ENCODE data around the gene ADGRB3. TPM values are rescaled to one million over a fixed set of nuclear protein-coding genes. Genes with fewer than 3 reads are reported as not detected.

Gene ADGRB3
- total and polyA plus RNA-seq, 2 donors (not counting 3 experiments of a cell fraction or from before 2014, with no cell fraction given), result not detected

DNA sequence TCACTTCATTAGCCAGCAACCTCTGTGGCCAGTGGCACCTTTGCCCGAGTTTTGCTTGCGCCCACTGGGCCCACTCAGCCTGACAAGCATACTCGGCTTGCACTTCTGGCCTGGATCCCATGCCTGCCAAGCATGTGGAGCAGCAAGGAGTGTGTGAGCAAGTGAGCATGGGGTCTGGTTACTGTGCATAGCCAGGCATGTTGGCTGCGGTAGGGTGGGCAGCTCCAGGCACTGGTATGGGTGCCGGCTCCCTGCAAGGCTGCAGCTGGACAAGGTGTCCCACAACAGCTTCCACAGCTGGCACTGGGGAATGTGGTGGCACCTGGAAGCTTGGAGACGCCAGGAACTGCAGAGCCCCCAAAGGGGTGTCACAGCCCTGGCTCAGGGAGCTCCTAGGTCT, 510.0 kb downstream of the ADGRB3 start:
- Histone ChIP-seq H3K9ac (replicated peaks; ENCODE audit: extremely low read depth, insufficient read depth, low read length) (no peak overlapping the region), H3K27me3 (ENCODE audit: control insufficient read depth in 2 of 2, insufficient read depth in 2 of 2, low read length in 2 of 2) (no peaks in the 10 kb centered on the region), H2AFZ (ENCODE audit: low read depth, low read length) (no peak overlapping the region), H3K4me3 (replicated peaks in 1 of 3; ENCODE audit: insufficient read depth in 1 of 3, low read depth in 1 of 3, low read length in 3 of 3) (no peak overlapping the region), H3K27ac (ENCODE audit: insufficient read depth, low read depth, low read length) (no peak overlapping the region), H4K20me1 (replicated peaks; ENCODE audit: control insufficient read depth, extremely low read depth, insufficient read depth, low read length) (no peaks in the 10 kb centered on the region), H3K79me2 (ENCODE audit: control insufficient read depth, insufficient read depth, low read length) (no peaks in the 10 kb centered on the region), H3K36me3 (ENCODE audit: control insufficient read depth in 2 of 2, extremely low read depth in 1 of 2, insufficient read depth in 2 of 2, low read length in 2 of 2) (no peaks in the 10 kb centered on the region), H3K9me3 (replicated peaks; ENCODE audit: control insufficient read depth, insufficient read depth, low read length) (peaks cover 6% of the 10 kb centered on the region), H3K9me1 (replicated peaks; ENCODE audit: control insufficient read depth, extremely low read depth, insufficient read depth, low read length) (no peaks in the 10 kb centered on the region), H3K4me2 (ENCODE audit: insufficient read depth, low read length) (no peak overlapping the region), H3K4me1 (ENCODE audit: control insufficient read depth, extremely low read depth, insufficient read depth, low read length) (no peaks in the 10 kb centered on the region)
- intact Hi-C loops (cut with micrococcal nuclease), result no loop called here
- dilution Hi-C loops (cut with MboI; ENCODE audit: extremely low pct_ligation_motif_present, low sequenced_read_pairs), result no loop called here
- TF ChIP-seq JUN (IDR thresholded peaks at IDR 0.05; ENCODE audit: borderline replicate concordance, insufficient read depth, insufficient read length, low read depth), result no peak
- TF ChIP-seq FOS (IDR thresholded peaks at IDR 0.05; ENCODE audit: borderline replicate concordance, insufficient read depth, low read length), result no peak
- TF ChIP-seq POLR2AphosphoS5 (IDR thresholded peaks at IDR 0.05; ENCODE audit: insufficient read depth, low read depth, low read length), result no peak
- no peak for TF ChIP-seq CTCF (IDR thresholded peaks at IDR 0.05; ENCODE audit: extremely low read depth in 1 of 2, insufficient read depth in 1 of 2, low read depth in 1 of 2, low read length in 2 of 2)
- TF ChIP-seq POLR2A (IDR thresholded peaks at IDR 0.05; ENCODE audit: low read depth, low read length), result no peak
- TF ChIP-seq EZH2 (IDR thresholded peaks at IDR 0.05; ENCODE audit: borderline replicate concordance, low read depth, low read length, severe bottlenecking), result no peak
- TF ChIP-seq MYC (IDR thresholded peaks at IDR 0.05; ENCODE audit: low read depth, low read length), result no peak
- TF ChIP-seq MAX (IDR thresholded peaks at IDR 0.05; ENCODE audit: insufficient read depth, insufficient read length), result no peak
- TF ChIP-seq GATA2 (IDR thresholded peaks at IDR 0.05; ENCODE audit: insufficient read depth, insufficient read length, low read depth, low read length), result no peak
- ChIA-PET CTCF (no interaction called here), POLR2A (no interaction called here)
- no TSS peak for BruUV-seq (replicated peaks)
- DNase-seq (ENCODE audit: low read depth, low spot score) (no peak), FAIRE-seq (no peak)
